Measurements from ENCODE around the gene ATP1B4. TPM values are rescaled to one million over a fixed set of nuclear protein-coding genes. Genes with fewer than 3 reads are reported as not detected.

ATP1B4 gene
- total RNA-seq, 2 donors from 2014 or later: not detected

GRCh38 chrX:120367402-120368109 is 5.7 kb downstream of the ATP1B4 start:
- DNase-seq (no peak), ATAC-seq (no peak)
- intact Hi-C loops (cut with DNase I, micrococcal nuclease): no loop called here

- DNase-seq: no peak
- ATAC-seq: no peak
These were observed 10.9 kb downstream of the ATP1B4 start for GRCh38 chrX:120372667-120373370.

GRCh38 chrX:120377179-120377578 is 15.3 kb downstream of the ATP1B4 start:
- DNase-seq: no peak
- no peak for ATAC-seq
- intact Hi-C loops (cut with DNase I, micrococcal nuclease): no loop called here

More at GRCh38 chrX:120372667-120373370, 10.9 kb downstream of the ATP1B4 start:
- intact Hi-C loops (cut with DNase I, micrococcal nuclease): no loop called here

GRCh38 chrX:120377715-120378114 is 15.8 kb downstream of the ATP1B4 start:
- ATAC-seq: no peak
- intact Hi-C loops (cut with DNase I, micrococcal nuclease): no loop called here
- DNase-seq: no peak

- ATAC-seq: no peak
- intact Hi-C loops (cut with DNase I, micrococcal nuclease): no loop called here
- no peak for DNase-seq
These were observed 16.7 kb downstream of the ATP1B4 start for GRCh38 chrX:120378570-120378969.

GRCh38 chrX:120379937-120380681 is 18.2 kb downstream of the ATP1B4 start:
- intact Hi-C loops (cut with DNase I, micrococcal nuclease): no loop called here
- DNase-seq (no peak), ATAC-seq (no peak)

- peak; percentile 72 for ATAC-seq
- peak in 1 of 2 donors; percentile 6 for DNase-seq
- intact Hi-C loops (cut with DNase I, micrococcal nuclease): no loop called here
These were observed 18.8 kb downstream of the ATP1B4 start for GRCh38 chrX:120380699-120381098.

GRCh38 chrX:120401301-120401700 is 39.4 kb downstream of the ATP1B4 start:
- no peak for ATAC-seq

GRCh38 chrX:120402369-120402768 is 40.5 kb downstream of the ATP1B4 start:
- DNase-seq (no peak), ATAC-seq (no peak)
- intact Hi-C loops (cut with DNase I, micrococcal nuclease): no loop called here

More at GRCh38 chrX:120401301-120401700, 39.4 kb downstream of the ATP1B4 start:
- DNase-seq: no peak
- intact Hi-C loops (cut with DNase I, micrococcal nuclease): no loop called here

- DNase-seq (no peak), ATAC-seq (no peak)
- intact Hi-C loops (cut with DNase I, micrococcal nuclease): no loop called here
These were observed 44.7 kb downstream of the ATP1B4 start for GRCh38 chrX:120406638-120407037.

GRCh38 chrX:120408168-120408567 is 46.3 kb downstream of the ATP1B4 start:
- no peak for ATAC-seq
- DNase-seq: no peak
- intact Hi-C loops (cut with DNase I, micrococcal nuclease): no loop called here

- no peak for DNase-seq
- ATAC-seq: no peak
- intact Hi-C loops (cut with DNase I, micrococcal nuclease): no loop called here
These were observed 57.6 kb downstream of the ATP1B4 start for GRCh38 chrX:120419463-120419862.

GRCh38 chrX:120426599-120426998 is 64.7 kb downstream of the ATP1B4 start:
- intact Hi-C loops (cut with DNase I, micrococcal nuclease): no loop called here
- DNase-seq (no peak), ATAC-seq (no peak)

- intact Hi-C loops (cut with DNase I, micrococcal nuclease): no loop called here
- no peak for DNase-seq
- ATAC-seq: peak; percentile 81
These were observed 66.4 kb downstream of the ATP1B4 start for GRCh38 chrX:120428309-120428708.

GRCh38 chrX:120429776-120430540 is 68.1 kb downstream of the ATP1B4 start:
- ATAC-seq: no peak

More at GRCh38 chrX:120429776-120430540, 68.1 kb downstream of the ATP1B4 start:
- intact Hi-C loops (cut with DNase I, micrococcal nuclease): no loop called here
- DNase-seq: no peak

Measured in left colon (tissue), 2 donors.